Stomach (tissue), 4 donors: Measurements from ENCODE around the gene ENOX1.

ENCODE experiments used
- POLR2A ChIP-seq, 4 donors: fragments of 450-650 bp; IDR thresholded peaks; one replicate each; pipeline ENCODE4 v1.6.1; 2016; ENCODE audit warnings: antibody characterized with exemption in 4 of 4, control low read depth in 2 of 4, mild to moderate bottlenecking in 1 of 4, moderate library complexity in 1 of 4
- TF ChIP-seq, protein P1 (sequence below), 7 experiments: fragments of 450-650 bp in 4 of 7; fragments of 200-600 bp in 3 of 7; sonication (generic) in 3 of 7; IDR thresholded peaks; one replicate each; pipeline ENCODE4 v1.5.1; 2016 to 2019; ENCODE audit warnings: antibody characterized with exemption in 7 of 7, control low read depth in 2 of 7, mild to moderate bottlenecking in 1 of 7

DNA sequence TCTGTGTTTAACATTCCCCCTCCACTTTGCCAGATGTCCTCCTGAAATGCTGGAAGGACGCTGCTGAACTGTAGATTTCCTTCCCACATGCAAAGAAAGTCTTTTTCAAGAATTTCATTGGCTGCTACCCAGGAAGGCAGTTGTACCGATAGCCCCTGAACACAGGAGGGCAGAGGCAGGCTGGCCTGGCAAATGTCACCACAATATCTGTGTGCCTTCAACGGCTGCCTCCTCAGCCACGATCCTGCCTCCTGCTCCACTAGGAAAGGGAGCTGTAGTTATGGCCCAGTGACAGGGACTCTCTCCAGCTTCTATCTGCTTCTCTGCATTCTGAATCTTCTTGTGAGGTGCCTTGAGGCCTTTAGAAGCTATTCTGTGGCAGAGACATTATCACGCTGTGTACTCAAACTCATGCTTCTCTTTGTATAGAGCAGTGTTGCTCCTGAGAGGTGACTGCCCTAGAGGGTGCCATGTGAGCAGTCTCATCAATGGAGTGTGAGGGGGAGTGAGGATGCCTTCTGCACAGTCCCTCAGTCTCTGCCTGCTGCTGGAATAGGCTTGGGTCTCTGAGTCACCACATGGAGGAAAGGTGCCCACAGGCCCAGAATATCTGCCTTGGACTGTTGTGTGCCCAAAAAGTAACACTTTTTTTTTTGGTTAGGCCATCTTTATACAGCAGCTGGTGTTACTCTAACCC lies 483.6 kb downstream of the ENOX1 start:
- TF ChIP-seq, protein P1, sequence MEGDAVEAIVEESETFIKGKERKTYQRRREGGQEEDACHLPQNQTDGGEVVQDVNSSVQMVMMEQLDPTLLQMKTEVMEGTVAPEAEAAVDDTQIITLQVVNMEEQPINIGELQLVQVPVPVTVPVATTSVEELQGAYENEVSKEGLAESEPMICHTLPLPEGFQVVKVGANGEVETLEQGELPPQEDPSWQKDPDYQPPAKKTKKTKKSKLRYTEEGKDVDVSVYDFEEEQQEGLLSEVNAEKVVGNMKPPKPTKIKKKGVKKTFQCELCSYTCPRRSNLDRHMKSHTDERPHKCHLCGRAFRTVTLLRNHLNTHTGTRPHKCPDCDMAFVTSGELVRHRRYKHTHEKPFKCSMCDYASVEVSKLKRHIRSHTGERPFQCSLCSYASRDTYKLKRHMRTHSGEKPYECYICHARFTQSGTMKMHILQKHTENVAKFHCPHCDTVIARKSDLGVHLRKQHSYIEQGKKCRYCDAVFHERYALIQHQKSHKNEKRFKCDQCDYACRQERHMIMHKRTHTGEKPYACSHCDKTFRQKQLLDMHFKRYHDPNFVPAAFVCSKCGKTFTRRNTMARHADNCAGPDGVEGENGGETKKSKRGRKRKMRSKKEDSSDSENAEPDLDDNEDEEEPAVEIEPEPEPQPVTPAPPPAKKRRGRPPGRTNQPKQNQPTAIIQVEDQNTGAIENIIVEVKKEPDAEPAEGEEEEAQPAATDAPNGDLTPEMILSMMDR (IDR thresholded peaks at IDR 0.05) = peak in 5 of 7 experiments; percentile 32 to 82 (median 56)
- no peak for TF ChIP-seq POLR2A (IDR thresholded peaks at IDR 0.05)
